ENCODE results near the gene MAEL.

MAEL gene

GRCh38 chr1:167068761-167069160 is 79.7 kb downstream of the MAEL start:
- TF ChIP-seq EZH2phosphoT487 (IDR thresholded peaks at IDR 0.05; ENCODE audit: borderline replicate concordance) (no peak), CTCF (conservative IDR thresholded peaks at IDR 0.05; ENCODE audit: low read length) (no peak)
- no peaks in the 10 kb centered on the region for H3K27me3 ChIP-seq (ENCODE audit: insufficient read depth, low read length, poor library complexity, severe bottlenecking)
- H3F3A ChIP-seq (ENCODE audit: low read depth) = no peaks in the 10 kb centered on the region
- no peak overlapping the region for H2AFZ ChIP-seq (ENCODE audit: low read length)
- H3K79me2 ChIP-seq (ENCODE audit: insufficient read depth, low read length) = no peaks in the 10 kb centered on the region
- H3K4me2 ChIP-seq (ENCODE audit: low read depth, low read length, poor library complexity, severe bottlenecking) = no peak overlapping the region
- no peaks in the 10 kb centered on the region for H4K20me1 ChIP-seq (ENCODE audit: insufficient read depth, low read length, poor library complexity, severe bottlenecking)
- H3K9ac ChIP-seq (ENCODE audit: low read depth, low read length, poor library complexity, severe bottlenecking) = no peak overlapping the region
- no peak overlapping the region for H3K4me3 ChIP-seq (ENCODE audit: low read length, poor library complexity, severe bottlenecking)
- H3K9me2 ChIP-seq (replicated peaks; ENCODE audit: low read depth, low read length) = no peaks in the 10 kb centered on the region
- no peaks in the 10 kb centered on the region for H3K9me3 ChIP-seq (ENCODE audit: insufficient read depth, low read depth, low read length)
- H3K36me3 ChIP-seq (ENCODE audit: insufficient read depth, low read length) = peaks cover 73% of the 10 kb centered on the region; the same call in 1 of the 2 replicates
- no peaks in the 10 kb centered on the region for H3K4me1 ChIP-seq (ENCODE audit: insufficient read depth, low read length, poor library complexity, severe bottlenecking)

GRCh38 chr1:167071286-167071685 is 82.2 kb downstream of the MAEL start:
- no peaks in the 10 kb centered on the region for H3K27me3 ChIP-seq (ENCODE audit: insufficient read depth, low read length, poor library complexity, severe bottlenecking)
- no peak overlapping the region for H3K9ac ChIP-seq (ENCODE audit: low read depth, low read length, poor library complexity, severe bottlenecking)
- H3F3A ChIP-seq (ENCODE audit: low read depth) = no peaks in the 10 kb centered on the region
- H4K20me1 ChIP-seq (ENCODE audit: insufficient read depth, low read length, poor library complexity, severe bottlenecking) = no peaks in the 10 kb centered on the region
- no peaks in the 10 kb centered on the region for H3K9me2 ChIP-seq (replicated peaks; ENCODE audit: low read depth, low read length)
- no peak overlapping the region for H3K4me2 ChIP-seq (ENCODE audit: low read depth, low read length, poor library complexity, severe bottlenecking)
- H2AFZ ChIP-seq (ENCODE audit: low read length) = no peak overlapping the region
- peaks cover 52% of the 10 kb centered on the region; the same call in 1 of the 2 replicates for H3K36me3 ChIP-seq (ENCODE audit: insufficient read depth, low read length)
- no peak for TF ChIP-seq EZH2phosphoT487 (IDR thresholded peaks at IDR 0.05; ENCODE audit: borderline replicate concordance)
- no peaks in the 10 kb centered on the region for H3K9me3 ChIP-seq (ENCODE audit: insufficient read depth, low read depth, low read length)
- H3K4me1 ChIP-seq (ENCODE audit: insufficient read depth, low read length, poor library complexity, severe bottlenecking) = peaks cover 14% of the 10 kb centered on the region
- H3K4me3 ChIP-seq (ENCODE audit: low read length, poor library complexity, severe bottlenecking) = no peak overlapping the region
- H3K79me2 ChIP-seq (ENCODE audit: insufficient read depth, low read length) = peaks cover 11% of the 10 kb centered on the region; the same call in 1 of the 2 replicates

Measured in Loucy (cell line).